NOMO-1 (cell line): Measurements from ENCODE around the gene APOL2.
"Not testable (repeated sequence)": the region's sequence is repeated elsewhere in the genome, so short reads cannot be mapped to it uniquely, and the experiment has no call there.

Experiments used
- DNase-seq, 2 experiments: peaks; one replicate each; lab custom pipeline; 2025; ENCODE audit not compliant: unreplicated experiment in 2 of 2; lab: John Stamatoyannopoulos, UW

The APOL2 gene

DNA sequence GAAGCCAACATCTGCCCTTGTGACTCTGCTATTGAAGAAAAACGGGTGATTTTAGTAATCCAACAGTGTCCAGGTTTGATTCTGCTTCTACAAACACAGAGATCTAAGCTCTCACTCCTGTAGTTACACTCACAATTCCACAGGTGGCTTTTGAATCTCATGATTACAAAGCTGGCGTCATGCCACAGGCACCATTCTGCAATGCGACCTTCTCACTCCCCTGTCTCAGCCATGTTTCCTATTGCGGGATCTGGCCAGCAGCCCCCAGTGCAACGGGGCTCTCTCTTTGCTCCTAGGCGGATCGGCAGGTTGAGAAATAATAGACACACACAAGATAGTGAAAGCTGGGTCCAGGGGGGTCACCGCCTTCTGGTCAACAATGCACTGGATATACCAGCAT, 36.4 kb downstream of the APOL2 start:
- DNase-seq: not testable (repeated sequence)

DNA sequence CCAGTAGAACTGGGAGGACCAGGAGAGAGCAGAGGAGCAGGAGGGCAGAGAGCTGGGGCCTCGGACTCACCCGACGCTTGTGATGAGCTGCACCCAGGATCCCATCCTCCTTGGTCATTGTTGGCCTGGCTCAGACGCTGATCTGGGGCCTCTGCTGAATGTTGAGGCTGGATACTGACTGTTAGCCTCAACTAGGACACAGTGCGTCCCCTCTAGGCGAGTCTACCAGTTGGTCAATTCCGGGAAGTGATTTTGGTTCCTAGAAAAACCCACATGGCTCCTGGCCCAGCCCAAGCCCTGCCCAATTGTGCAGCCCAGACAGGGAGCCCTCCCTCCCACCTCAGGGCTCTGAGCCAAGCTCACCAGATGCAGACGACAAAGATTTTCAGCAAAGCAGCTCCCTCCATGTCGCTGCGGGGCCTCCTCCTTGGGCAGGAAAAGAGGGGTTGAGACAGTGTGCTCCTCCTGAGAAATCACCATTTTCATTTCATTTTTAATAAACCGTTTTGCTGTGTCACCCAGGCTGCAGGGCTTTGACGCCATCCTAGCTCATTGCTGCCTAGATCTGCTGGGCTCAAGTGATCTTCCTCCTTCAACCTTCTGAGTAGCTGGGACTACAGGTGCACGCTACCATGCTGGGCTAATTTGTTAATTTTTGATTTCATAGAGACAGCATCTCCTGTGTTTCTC, 37.6 kb downstream of the APOL2 start, which contains the start of gene APOL4:
Gene APOL4, minus strand, starts transcription at position 180 of the 690 bp plus-strand sequence. Its CDS starts 75 bp downstream, at position 105.
- no peak for DNase-seq

- not testable (repeated sequence) for DNase-seq
Observed at GRCh38 chr22:36201025-36201424, 38.3 kb downstream of the APOL2 start.

GRCh38 chr22:36199001-36199551, 40.3 kb downstream of the APOL2 start:
- no peak for DNase-seq

GRCh38 chr22:36198536-36198935, 40.8 kb downstream of the APOL2 start:
- DNase-seq: no peak

DNA sequence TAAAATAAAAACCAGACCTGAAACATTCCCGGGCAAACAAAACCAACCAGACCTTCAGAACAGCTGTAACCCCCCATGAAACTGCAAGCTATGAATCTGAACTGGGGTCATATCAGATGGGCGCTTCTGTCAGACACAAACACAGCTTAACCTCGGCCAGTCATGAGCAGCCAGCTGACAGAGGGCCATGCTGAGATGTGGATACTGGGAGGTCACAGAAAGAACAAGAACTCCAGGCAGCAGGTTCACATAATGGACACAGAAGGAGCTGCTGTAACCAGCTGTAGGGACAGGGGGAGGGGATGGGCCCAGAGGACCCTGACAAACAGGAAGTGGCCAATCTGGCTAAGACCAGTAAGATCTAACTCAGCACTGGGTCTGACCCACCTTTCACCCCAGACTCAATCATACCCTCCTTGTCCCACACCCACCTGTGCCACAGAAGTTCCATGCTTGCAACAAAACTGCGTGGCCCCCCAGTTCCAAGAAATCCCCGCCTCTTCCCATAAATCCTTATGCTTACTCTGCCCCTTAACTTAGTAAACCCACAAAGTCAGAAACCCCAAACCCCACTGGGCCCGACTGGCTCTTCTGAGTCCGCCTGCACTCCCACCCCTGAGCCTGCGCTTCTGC, 41.7 kb downstream of the APOL2 start:
- DNase-seq: no peak

DNA sequence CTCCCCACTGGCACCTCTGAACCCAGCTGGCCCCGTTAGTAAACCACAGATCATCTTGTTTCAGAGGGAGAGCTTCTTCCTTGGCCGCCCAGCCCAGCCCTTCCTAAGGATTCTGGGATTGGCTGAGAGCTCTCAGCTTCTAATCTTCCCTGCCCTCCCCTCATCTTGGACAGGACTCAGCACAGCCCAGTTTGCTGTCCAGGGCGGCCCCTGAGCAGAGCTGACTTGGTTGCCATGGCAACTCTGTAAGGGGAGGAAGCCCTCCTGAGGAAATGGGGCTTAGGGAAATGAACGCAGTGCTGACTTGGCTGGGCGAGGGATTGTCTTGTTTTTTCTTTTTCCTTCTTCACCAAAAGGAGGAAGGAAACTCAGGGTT, 42.3 kb downstream of the APOL2 start:
- DNase-seq: peak in 1 of 2 experiments; percentile 10

DNA sequence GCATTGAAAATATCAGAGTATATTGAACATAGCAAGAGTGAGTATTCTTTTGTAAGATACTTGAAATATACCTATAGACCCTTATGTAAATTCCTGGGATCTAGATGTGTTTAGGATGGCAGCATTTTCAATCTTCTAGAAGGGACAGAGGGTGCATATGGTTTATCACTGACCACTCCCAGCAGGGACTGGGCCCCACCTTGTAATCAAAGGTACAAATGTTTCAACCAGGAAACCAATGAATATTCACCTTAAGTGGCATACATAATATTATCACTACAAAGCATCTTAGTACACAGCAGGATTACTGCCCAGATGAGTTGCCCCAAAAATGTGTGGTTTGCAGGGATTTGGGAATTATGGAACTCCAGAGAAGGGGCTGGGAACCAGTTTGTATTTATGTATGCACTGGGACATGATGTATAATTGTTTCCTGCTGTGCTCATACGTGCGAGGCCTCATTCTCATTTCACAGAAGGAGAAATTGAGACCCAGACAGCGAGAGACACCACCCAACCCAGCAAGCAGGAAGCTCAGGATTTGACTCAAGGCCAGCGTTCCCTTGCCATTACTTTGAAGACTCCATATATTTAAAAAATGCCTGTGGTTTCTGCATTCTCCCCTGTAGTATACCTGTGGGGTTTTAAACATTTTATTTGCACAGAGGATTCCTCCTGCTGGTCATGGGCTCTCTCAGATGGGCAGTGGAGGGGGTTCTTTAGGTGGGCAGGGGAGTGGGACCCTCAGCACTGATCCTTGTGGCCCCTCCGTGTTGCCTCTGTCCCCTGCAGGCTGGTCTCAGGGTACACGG, 42.9 kb downstream of the APOL2 start:
- DNase-seq: no peak

GRCh38 chr22:36194971-36195370, 44.4 kb downstream of the APOL2 start:
- peak in 1 of 2 experiments; percentile 40 for DNase-seq

GRCh38 chr22:36194385-36194784, 44.9 kb downstream of the APOL2 start:
- DNase-seq: no peak

GRCh38 chr22:36193577-36193976, 45.8 kb downstream of the APOL2 start:
- no peak for DNase-seq

DNA sequence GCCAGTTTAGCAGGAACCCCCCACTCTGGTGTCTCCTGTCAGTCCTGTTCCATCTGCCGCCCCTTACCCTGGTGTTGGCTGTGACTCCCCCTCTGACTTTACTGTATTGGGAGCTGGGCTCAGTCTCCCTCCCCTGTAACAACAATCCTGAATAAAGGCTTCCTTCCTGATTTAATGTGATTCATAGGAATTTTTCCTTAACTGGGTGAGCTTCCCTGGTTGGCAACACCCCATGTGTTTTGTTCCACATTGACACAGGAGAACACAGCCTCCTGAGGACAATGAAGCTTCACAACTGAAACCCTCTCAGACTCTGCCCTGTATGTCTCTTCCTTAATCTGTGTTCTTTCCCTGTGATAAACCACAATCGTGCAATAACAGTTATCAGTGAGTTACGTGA, 46.2 kb downstream of the APOL2 start:
- no peak for DNase-seq

DNA sequence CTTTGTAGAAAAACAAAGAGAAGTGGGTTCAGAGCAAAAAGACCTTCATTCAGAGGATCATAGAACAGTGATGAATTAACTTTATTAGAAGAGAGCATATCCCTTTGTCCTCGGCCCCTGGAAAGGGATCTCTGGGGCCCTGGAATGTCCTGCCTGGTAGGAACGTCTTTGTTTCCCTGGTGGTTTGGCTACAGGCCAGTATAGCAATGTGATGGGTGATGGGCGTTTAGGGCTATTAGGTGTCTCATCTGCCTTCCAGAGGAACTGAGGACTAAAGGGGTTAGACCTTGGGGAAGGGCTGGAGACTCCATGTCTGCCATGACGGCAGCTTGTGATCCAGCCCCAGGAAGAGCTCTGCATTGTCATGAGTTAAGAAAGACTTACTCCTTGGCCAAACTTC, 46.8 kb downstream of the APOL2 start:
- no peak for DNase-seq

GRCh38 chr22:36191106-36191836, 48.1 kb downstream of the APOL2 start:
- no peak for DNase-seq

DNA sequence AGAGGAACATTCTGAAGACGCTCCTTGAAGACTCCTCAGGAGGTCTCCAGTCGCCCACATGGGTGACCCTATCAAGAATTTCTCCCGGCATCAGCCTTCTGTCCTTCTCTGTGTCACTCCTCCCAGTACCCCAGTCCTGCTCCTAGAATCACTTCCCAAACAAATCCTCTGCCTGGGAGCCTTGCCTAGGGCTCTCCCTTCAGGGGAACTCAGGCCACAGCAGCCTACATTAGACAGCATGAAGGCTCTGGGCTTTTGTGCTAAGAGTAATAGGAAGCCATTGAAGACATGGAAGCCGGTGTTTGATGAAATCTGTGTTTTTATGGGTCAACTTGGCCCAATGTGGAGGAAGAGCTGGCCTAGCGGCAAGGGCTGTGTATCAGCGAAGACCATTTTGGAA, 51.5 kb downstream of the APOL2 start:
- not testable (repeated sequence) for DNase-seq

GRCh38 chr22:36185828-36186624, 53.3 kb downstream of the APOL2 start:
- DNase-seq: no peak

- no peak for DNase-seq
Observed at GRCh38 chr22:36184433-36185025, 54.8 kb downstream of the APOL2 start.

GRCh38 chr22:36183446-36183845, 55.9 kb downstream of the APOL2 start:
- no peak for DNase-seq

- no peak for DNase-seq
Observed at GRCh38 chr22:36182857-36183256, 56.5 kb downstream of the APOL2 start.
